GM23338 (cell line): ENCODE results near the gene JARID2. TPM values are rescaled to one million over a fixed set of nuclear protein-coding genes. Genes with fewer than 3 reads are reported as not detected.

Source experiments
- POLR2AphosphoS5 ChIP-seq: IDR thresholded peaks from 2 replicates; pipeline ENCODE4 v1.6.1; 2016; ENCODE audit warnings: antibody characterized with exemption, low read depth
- STAT1 ChIP-seq: IDR thresholded peaks from one replicate; pipeline ENCODE4 v1.6.1; 2016; ENCODE audit warnings: antibody characterized with exemption; ENCODE audit not compliant: unreplicated experiment
- polyA plus RNA-seq: library from polyadenylated mRNA; unstranded; fragments of >200 nt; fragmentation: Nextera tagmentation; extraction: Ambion mirVana; gene quantifications from 2 replicates; pipeline ENCODE4 v1.2.1, GENCODE V29; 2016
- total RNA-seq: library from RNA; depleted of rRNA; stranded (reverse); fragments of >200 nt; shearing (Covaris generic); gene quantifications from 2 replicates; pipeline ENCODE4 v1.2.3, GENCODE V29; 2014
- TF ChIP-seq, protein P1 (sequence below): IDR thresholded peaks from one replicate; pipeline ENCODE4 v1.6.1; 2018; ENCODE audit warnings: antibody characterized with exemption; ENCODE audit not compliant: unreplicated experiment
- TF ChIP-seq, protein P2 (sequence below): fragments of 250-450 bp; sonication (Bioruptor Pico); IDR thresholded peaks from 2 replicates; pipeline ENCODE4 v1.5.0; 2020; ENCODE audit warnings: mild to moderate bottlenecking, moderate library complexity
- TF ChIP-seq, protein P3 (sequence below): IDR thresholded peaks from 2 replicates; pipeline ENCODE4 v1.6.1; 2016; ENCODE audit warnings: antibody characterized with exemption

Gene JARID2
- total and polyA plus RNA-seq, 2 experiments from 2014 or later, result 92.8 to 196 TPM

DNA sequence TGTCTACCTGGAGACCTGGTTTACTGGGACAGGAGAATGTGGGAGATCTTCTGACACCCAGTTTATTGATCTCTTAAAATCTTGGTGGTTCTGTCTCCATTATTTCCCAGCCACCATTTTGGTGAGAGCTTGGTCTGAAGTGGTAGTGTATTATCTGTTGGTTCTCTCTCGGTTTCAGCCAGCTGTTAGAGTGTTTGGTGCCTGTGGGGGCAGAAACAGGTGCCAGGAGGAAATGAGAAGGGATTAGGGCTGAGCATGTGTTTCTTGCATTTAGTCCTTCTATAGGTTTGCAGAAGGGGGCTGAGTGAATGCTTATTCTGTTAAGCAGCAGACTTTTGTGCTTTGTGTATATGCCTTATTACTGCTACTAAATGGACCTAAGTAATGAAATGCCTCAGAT, 9.6 kb downstream of the JARID2 start (continued):
- TF ChIP-seq, protein P1, sequence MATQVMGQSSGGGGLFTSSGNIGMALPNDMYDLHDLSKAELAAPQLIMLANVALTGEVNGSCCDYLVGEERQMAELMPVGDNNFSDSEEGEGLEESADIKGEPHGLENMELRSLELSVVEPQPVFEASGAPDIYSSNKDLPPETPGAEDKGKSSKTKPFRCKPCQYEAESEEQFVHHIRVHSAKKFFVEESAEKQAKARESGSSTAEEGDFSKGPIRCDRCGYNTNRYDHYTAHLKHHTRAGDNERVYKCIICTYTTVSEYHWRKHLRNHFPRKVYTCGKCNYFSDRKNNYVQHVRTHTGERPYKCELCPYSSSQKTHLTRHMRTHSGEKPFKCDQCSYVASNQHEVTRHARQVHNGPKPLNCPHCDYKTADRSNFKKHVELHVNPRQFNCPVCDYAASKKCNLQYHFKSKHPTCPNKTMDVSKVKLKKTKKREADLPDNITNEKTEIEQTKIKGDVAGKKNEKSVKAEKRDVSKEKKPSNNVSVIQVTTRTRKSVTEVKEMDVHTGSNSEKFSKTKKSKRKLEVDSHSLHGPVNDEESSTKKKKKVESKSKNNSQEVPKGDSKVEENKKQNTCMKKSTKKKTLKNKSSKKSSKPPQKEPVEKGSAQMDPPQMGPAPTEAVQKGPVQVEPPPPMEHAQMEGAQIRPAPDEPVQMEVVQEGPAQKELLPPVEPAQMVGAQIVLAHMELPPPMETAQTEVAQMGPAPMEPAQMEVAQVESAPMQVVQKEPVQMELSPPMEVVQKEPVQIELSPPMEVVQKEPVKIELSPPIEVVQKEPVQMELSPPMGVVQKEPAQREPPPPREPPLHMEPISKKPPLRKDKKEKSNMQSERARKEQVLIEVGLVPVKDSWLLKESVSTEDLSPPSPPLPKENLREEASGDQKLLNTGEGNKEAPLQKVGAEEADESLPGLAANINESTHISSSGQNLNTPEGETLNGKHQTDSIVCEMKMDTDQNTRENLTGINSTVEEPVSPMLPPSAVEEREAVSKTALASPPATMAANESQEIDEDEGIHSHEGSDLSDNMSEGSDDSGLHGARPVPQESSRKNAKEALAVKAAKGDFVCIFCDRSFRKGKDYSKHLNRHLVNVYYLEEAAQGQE, result no peak
- TF ChIP-seq POLR2AphosphoS5, result no peak
- TF ChIP-seq, protein P2, sequence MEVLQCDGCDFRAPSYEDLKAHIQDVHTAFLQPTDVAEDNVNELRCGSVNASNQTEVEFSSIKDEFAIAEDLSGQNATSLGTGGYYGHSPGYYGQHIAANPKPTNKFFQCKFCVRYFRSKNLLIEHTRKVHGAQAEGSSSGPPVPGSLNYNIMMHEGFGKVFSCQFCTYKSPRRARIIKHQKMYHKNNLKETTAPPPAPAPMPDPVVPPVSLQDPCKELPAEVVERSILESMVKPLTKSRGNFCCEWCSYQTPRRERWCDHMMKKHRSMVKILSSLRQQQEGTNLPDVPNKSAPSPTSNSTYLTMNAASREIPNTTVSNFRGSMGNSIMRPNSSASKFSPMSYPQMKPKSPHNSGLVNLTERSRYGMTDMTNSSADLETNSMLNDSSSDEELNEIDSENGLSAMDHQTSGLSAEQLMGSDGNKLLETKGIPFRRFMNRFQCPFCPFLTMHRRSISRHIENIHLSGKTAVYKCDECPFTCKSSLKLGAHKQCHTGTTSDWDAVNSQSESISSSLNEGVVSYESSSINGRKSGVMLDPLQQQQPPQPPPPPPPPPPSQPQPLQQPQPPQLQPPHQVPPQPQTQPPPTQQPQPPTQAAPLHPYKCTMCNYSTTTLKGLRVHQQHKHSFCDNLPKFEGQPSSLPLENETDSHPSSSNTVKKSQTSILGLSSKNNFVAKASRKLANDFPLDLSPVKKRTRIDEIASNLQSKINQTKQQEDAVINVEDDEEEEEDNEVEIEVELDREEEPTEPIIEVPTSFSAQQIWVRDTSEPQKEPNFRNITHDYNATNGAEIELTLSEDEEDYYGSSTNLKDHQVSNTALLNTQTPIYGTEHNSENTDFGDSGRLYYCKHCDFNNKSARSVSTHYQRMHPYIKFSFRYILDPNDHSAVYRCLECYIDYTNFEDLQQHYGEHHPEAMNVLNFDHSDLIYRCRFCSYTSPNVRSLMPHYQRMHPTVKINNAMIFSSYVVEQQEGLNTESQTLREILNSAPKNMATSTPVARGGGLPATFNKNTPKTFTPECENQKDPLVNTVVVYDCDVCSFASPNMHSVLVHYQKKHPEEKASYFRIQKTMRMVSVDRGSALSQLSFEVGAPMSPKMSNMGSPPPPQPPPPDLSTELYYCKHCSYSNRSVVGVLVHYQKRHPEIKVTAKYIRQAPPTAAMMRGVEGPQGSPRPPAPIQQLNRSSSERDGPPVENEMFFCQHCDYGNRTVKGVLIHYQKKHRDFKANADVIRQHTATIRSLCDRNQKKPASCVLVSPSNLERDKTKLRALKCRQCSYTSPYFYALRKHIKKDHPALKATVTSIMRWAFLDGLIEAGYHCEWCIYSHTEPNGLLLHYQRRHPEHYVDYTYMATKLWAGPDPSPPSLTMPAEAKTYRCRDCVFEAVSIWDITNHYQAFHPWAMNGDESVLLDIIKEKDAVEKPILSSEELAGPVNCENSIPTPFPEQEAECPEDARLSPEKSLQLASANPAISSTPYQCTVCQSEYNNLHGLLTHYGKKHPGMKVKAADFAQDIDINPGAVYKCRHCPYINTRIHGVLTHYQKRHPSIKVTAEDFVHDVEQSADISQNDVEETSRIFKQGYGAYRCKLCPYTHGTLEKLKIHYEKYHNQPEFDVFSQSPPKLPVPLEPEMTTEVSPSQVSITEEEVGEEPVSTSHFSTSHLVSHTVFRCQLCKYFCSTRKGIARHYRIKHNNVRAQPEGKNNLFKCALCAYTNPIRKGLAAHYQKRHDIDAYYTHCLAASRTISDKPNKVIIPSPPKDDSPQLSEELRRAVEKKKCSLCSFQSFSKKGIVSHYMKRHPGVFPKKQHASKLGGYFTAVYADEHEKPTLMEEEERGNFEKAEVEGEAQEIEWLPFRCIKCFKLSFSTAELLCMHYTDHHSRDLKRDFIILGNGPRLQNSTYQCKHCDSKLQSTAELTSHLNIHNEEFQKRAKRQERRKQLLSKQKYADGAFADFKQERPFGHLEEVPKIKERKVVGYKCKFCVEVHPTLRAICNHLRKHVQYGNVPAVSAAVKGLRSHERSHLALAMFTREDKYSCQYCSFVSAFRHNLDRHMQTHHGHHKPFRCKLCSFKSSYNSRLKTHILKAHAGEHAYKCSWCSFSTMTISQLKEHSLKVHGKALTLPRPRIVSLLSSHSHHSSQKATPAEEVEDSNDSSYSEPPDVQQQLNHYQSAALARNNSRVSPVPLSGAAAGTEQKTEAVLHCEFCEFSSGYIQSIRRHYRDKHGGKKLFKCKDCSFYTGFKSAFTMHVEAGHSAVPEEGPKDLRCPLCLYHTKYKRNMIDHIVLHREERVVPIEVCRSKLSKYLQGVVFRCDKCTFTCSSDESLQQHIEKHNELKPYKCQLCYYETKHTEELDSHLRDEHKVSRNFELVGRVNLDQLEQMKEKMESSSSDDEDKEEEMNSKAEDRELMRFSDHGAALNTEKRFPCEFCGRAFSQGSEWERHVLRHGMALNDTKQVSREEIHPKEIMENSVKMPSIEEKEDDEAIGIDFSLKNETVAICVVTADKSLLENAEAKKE (CRISPR knock-in tag), result no peak
- TF ChIP-seq, protein P3, sequence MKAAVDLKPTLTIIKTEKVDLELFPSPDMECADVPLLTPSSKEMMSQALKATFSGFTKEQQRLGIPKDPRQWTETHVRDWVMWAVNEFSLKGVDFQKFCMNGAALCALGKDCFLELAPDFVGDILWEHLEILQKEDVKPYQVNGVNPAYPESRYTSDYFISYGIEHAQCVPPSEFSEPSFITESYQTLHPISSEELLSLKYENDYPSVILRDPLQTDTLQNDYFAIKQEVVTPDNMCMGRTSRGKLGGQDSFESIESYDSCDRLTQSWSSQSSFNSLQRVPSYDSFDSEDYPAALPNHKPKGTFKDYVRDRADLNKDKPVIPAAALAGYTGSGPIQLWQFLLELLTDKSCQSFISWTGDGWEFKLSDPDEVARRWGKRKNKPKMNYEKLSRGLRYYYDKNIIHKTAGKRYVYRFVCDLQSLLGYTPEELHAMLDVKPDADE, result no peak
- no peak for TF ChIP-seq STAT1
